Measurements from ENCODE around the gene PPP2CA.

GRCh38 chr5:134226441-134227192, 744 bp upstream of the PPP2CA start:
- TF ChIP-seq CTCF (IDR thresholded peaks at IDR 0.05) (no peak), ZNF263 (CRISPR knock-in tag; IDR thresholded peaks at IDR 0.05; ENCODE audit: low read depth) (no peak), ZNF138 (CRISPR knock-in tag; conservative IDR thresholded peaks at IDR 0.05) (0 out of 2 replicates have a peak, but pooled peaks have one; percentile 21), IRF2 (CRISPR knock-in tag; IDR thresholded peaks at IDR 0.05; ENCODE audit: borderline replicate concordance, low read depth) (no peak), E2F1 (CRISPR knock-in tag; IDR thresholded peaks at IDR 0.05) (no peak), E2F4 (CRISPR knock-in tag; IDR thresholded peaks at IDR 0.05; ENCODE audit: borderline replicate concordance, low read depth) (no peak), ERG (CRISPR knock-in tag; IDR thresholded peaks at IDR 0.05) (no peak), USF2 (CRISPR knock-in tag; IDR thresholded peaks at IDR 0.05) (0 out of 2 replicates have a peak, but pooled peaks have one; percentile 19), FOXP4 (CRISPR knock-in tag; IDR thresholded peaks at IDR 0.05) (no peak), ESRRA (CRISPR knock-in tag; IDR thresholded peaks at IDR 0.05; ENCODE audit: borderline replicate concordance) (no peak), SMAD3 (CRISPR knock-in tag; IDR thresholded peaks at IDR 0.05; ENCODE audit: borderline replicate concordance) (0 out of 2 replicates have a peak, but pooled peaks have one; percentile 36), MAX (CRISPR knock-in tag; IDR thresholded peaks at IDR 0.05) (peak; percentile 36; the same call in 1 of the 2 replicates), ZNF425 (CRISPR knock-in tag; conservative IDR thresholded peaks at IDR 0.05) (no peak)

Measured in WTC11 (cell line).